Stimulated activated CD8-positive, alpha-beta memory T cell treated with anti-CD3 and anti-CD28 coated beads, Interleukin-12 subunit alpha, Interleukin-12 subunit beta, amount 100 ng/mL, for 24 hours (primary cell): Measurements from ENCODE around the gene OTX1.

ENCODE experiments used
- DNase-seq: peaks from one replicate; pipeline ENCODE4 v3.0.0-alpha.2; 2020; ENCODE audit errors: extremely low read depth

The OTX1 gene

DNA sequence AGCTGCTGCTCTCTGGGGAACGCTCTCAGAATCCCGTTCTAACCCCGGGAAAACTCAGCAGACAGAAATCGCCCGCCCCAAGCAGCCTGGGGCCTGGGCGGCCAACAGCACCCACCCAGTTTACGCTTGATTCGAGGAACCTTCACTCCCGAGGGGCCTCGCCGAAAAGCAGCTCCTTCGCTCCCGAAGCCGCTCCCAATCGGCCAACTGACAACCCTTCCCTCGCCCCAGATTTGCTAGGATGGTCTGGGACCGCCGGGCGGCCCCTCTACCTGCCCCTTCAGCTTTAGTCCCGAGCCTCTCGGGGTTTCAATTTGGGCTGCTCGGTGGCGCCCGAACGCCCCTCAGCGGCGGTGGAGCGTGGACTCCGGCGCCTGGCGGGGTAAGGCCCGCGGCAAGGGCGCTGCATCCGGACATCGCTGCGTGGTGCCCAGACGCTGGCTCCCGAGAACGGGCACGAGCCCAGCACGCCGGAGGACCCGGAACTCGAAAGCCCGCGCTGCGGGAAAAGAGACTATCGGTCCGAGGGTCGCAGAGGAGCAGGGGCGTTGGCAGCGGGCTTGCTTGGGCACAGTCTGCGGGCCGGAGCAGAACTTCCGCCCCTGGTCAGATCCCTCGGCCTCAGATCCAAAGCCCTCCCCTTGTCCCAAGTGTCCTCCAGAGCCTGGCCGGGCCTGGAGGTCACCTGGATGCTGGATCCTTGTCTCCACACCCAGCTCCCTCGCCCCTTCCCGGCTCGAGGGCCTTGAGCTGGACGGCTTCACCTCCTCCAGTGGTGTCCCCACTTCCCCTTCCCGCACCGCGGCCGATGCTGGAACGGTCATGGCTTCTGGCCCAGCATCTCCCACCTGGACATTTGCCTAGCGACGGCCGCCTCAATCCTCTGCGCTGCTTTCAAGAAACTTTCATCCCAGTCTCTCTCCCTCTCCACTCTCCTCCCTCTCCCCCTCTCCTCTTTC is 3.0 kb upstream of the OTX1 start:
- DNase-seq = no peak

- DNase-seq = no peak
These were observed 2.1 kb upstream of the OTX1 start for GRCh38 chr2:63048367-63049171.

DNA sequence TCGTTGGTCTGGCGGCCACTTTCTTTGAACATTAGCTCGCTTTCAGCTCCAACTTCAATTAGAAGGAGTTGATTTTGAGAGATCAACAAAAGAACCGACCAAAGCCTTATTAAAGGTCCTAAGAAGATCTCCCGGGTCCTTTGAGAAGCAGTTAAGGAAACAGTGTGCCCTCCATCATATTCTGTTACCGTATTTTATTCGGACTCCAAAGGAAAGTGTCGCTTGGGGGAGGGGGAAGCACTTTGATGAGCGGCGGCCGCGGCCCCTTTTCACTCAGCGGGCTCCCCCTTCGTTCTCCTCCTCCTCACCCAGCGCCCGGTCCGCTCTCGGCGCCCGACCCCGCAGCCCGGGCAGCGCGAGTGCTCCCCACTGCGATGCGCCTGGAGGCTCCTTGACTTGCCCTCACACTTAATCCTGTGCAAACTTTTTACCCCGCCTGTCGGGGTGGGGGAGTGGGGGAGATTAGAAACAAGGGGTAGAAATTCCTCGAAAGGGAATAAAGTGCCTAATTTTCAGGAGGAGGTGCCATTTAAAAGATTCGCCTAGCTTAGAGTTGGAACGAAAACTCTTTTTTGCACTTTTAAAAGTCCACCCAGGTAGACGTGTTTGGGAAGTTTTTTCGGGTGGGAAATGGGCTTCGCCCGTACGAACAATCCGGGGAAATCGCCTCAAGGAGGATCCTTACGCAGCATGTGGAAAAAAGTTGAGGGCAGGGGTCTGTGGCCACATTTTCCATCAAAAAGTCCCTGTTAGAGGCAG is 1.2 kb upstream of the OTX1 start:
- DNase-seq = no peak

- DNase-seq = no peak
These were observed 678 bp upstream of the OTX1 start for GRCh38 chr2:63049970-63050333.

DNA sequence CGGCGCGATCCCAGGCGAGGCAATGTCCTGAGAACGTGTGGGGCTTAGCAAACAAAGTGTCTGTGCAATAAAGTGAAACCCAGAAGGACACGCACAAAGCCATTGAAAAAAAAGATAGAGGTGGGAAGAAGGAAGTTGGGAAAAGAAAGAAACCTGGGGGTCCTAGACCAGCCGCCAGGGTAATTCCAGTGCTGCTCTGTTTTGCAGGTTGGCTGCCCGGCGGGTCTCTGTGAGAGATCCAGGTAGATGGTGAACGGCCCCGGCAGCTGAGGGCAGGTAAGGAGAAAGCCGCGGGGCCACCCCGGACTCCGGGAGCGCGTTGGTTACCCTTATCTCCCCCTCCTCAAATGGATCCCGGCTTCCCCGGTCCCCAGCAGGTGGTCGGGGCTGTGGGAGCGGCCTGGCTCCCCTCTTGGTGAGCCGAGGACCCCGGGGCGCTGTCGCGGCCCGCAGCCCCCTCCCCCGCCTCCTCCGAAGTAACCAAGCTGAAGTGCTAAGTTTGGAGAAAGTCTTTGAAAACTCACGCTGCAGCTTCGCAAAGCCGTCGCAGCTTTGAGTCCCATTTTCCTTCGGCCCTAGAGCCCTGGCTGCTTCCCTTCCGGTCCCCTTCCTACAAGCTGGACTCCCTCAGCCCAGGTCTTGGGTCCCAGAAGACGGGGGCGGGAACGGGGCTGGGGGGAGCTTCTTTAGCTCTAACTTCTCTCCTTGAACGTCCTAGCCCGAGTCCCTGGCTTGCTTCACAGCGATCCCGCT is 588 bp downstream of the OTX1 start:
- DNase-seq = no peak

DNA sequence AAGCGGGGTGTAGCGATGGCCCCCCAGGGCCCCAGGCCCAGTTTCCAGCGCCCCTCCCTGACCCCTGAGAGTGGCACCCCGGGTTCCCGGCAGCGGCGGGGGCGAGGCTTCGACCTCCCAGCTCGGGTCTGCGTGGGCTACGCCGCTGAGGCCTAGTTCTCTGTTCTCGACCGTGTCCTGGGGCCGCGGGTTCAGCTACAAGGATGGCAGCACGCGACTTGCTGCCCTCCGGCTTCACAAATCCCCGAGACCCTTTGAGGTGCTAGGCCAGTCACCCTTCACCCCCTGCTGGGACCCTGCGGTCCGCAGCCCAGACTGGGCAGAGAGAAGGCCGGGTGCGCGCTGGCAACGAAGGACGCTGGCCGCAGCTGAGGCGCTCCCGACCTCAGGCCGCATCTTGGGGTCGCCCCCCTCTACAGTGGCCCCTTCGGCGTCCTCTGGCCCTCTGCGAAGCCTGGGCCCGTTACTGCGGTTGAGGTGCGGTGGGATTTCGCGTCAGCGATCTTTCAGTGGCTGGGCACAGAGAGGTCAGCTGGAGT is 1.2 kb downstream of the OTX1 start:
- DNase-seq = no peak

GRCh38 chr2:63052411-63053080 is 1.9 kb downstream of the OTX1 start:
- no peak for DNase-seq

DNA sequence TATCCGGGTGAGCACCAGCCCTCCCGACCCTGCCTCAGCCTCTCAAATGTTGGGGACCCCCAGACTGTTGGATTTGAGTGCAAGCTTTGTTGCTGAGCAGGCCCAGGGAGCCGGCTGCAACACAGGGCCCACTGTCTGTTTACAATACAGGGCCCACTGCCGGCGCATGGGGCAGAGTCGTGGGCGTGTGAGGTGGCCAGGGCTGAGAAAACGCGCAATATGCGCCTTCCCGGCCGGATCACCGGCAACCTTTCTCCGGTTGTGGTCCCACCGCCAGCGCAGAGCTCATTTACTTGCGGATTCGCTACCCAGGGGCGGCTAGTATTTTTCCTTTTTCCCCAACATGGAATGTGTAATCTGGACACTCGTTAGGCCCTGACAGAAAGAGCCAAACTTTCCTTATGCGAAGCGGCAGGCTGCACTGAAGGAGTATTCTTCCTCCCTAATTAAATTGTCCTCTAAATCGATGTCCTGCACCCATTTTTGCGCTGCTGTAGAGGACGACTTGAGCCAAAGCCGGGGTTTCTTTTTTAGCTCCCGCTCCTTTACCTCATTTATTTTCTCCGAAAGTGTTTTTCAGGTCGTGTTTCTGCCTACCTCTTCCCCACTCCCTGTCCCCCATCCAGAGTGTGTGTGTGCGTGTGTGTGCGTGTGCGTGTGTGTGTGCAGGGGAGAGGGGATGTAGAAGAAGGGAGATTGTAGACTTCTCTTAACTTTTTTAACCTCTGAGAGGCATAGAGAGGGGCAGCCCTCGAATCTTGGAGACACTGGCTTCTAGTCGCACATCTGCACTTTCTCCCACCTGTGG is 2.7 kb downstream of the OTX1 start:
- no peak for DNase-seq

- no peak for DNase-seq
These were observed 3.4 kb downstream of the OTX1 start for GRCh38 chr2:63053889-63054602.

DNA sequence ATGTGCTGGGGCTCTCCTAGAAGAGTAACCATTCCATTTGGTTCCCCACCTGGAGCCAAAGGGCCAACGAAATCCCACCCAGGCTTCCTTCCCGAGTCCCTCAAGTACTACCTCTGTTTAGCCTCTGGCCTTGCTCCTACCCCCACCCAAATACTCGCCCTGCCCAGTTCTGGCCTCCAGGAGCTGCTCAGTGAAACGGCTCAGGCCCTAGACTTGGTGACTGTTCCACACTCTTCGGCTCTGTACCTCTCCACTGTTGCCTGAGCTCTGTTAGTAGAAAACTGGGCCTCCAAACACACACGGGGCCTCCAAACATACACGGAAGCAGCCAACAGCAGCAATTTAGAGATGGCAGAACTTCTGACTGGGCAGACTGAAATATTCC is 4.2 kb downstream of the OTX1 start:
- DNase-seq = no peak

DNA sequence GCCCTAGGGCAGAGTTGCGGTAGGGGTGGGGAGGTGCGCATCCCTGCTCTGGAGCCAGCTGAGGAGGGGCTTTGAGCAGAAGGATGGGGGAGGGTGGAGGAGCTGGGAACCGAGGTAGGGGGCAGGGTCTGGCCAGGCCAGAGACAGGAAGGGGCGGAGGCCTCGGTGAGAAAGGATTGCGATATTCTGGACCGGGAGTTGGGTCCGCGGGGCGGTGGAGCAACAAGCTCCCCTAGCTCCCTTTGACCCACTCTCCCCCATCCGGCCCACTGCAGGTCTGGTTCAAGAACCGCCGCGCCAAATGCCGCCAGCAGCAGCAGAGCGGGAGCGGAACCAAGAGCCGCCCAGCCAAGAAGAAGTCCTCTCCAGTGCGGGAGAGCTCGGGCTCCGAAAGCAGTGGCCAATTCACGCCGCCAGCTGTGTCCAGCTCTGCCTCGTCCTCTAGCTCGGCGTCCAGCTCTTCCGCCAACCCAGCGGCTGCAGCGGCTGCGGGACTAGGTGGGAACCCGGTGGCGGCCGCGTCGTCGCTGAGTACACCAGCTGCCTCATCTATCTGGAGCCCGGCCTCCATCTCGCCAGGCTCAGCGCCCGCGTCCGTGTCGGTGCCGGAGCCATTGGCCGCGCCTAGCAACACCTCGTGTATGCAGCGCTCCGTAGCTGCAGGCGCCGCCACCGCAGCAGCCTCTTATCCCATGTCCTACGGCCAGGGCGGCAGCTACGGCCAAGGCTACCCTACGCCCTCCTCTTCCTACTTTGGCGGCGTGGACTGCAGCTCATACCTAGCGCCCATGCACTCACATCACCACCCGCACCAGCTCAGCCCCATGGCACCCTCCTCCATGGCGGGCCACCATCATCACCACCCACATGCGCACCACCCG is 4.8 kb downstream of the OTX1 start:
- no peak for DNase-seq

DNA sequence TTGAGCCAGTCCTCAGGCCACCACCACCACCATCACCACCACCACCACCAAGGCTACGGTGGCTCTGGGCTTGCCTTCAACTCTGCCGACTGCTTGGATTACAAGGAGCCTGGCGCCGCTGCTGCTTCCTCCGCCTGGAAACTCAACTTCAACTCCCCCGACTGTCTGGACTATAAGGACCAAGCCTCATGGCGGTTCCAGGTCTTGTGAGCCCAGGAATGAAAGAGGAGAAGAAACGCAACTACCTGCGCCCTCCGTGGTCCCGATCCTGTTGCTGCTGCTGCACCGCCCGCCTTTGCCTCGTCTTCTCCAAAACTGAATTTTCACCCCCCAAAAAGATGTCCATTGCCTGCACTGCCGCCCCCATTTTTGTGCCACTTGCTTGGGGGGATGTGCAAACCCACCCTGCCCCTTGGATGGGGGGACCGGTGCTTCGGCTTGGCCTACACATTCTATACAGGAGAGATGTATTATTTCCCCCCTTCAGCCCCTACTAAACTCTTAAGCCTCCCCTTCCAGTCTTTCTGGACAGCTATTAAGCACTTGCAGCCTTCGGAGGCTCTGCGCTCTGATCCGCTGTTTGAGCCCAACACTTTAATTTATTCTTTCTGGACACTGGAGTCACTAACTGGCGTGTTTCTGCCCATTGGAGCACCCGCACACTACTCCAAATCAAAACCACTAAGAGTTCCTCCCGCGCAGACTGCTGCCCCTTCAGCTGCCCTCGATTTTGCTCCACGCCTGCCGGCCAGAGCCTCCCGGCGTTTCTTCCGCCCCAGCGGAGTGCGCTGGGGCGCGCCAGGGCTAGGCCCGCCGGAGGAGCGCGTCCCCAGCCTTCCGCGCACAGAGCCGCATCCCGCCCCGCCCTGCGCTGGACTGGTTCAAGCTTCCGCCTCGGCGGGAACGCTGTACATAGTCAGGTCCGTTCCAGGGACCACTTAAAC is 5.7 kb downstream of the OTX1 start:
- no peak for DNase-seq

DNA sequence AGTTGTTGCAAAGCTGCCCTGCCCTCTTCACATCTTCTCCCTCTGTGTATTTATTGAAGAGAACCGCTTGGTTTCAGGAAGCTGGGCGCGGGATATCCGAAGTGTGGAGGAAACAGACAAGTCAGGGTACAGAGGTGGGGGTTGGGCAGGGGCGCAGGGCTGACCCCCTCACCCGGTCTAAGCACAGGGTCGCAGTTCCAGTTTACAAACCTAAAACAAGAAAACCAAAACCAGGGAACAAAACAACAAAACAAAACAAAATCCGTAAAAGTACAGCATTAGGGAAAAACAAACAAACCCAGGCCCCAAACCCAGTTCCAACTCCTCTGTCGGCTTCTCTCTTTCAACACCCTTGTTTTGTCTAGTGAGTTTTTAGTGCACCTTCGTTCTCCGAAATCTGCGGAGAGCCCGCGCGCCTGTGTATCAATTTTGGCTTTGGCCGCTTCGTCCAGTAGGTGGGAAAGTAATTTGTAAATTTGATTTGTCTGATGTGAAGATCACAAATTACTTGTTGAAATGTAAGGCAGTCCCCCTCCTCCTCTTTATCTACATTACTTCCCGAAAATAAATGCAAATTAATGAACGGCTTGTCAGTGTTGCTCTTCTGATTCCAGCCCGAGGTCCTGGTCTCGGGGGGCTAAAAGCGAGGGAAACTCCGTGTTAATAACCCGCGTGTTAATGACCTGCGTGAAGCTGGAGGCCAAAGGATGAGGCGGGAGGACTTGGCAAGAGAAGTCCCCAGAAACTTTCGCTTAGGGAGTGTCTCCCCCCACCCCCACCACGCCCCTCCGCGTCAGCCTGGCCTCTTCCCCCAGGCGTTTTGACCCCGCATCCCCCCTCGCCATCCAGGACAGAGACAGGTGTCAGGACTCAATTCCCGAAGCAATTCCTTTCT is 6.9 kb downstream of the OTX1 start:
- no peak for DNase-seq

DNA sequence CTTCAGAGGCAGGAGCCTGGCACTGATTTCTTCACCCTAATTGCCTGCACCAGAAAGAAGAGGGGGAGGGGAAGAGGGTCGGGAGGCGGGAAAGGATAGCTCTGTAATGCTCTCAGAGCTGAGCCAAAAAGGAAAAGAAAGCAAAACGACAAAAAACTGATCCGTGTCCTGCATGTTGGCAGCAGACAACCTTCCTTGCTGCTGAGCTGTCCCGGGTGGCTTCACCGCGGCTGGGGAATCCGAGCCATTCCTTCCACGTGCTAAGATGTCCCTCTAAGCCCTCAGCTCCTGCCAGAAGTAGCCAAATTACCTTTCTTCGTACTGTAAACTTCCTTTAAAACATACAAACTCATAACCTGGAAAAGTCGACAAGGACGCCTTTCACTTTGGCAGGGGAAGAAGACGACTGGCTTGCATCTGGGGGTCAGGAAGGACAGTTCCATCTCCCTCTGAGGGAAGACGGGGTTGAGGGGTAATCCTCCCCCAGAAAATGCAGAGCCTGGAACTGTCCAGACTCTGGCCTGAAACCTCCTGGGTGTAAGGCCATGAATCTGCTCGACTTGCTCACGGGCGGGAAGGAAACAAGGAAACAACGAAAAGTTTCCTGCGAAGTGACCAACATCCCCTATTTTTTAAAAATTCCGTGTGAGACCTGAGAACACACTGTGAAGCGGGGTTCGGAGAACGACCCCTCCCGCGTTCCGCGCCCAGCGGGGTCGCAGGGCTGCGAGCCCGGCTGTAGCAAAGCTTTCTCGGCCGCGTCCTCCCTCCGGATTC is 7.7 kb downstream of the OTX1 start:
- no peak for DNase-seq
